Osteoblast (primary cell): ENCODE data around the gene EIF4E. TPM values are rescaled to one million over a fixed set of nuclear protein-coding genes. Genes with fewer than 3 reads are reported as not detected.
"Not testable (repeated sequence)": the region's sequence is repeated elsewhere in the genome, so short reads cannot be mapped to it uniquely, and the experiment has no call there.

Experiments
- DNase-seq: peaks from one replicate; pipeline ENCODE4 v3.0.0; 2011; ENCODE audit warnings: low spot score, mixed read lengths; ENCODE audit not compliant: insufficient read length; ENCODE audit errors: missing footprints
- H2AFZ ChIP-seq: 2 replicates; pipeline ENCODE4 v1.6.0; 2011; ENCODE audit warnings: mild to moderate bottlenecking, low read length
- H3K27ac ChIP-seq: 2 replicates; pipeline ENCODE4 v1.5.1; 2011; ENCODE audit warnings: mild to moderate bottlenecking, low read depth, low read length, moderate library complexity
- H3K27me3 ChIP-seq: 2 replicates; pipeline ENCODE4 v1.6.0; 2012; ENCODE audit warnings: mild to moderate bottlenecking, control low read depth, inconsistent platforms, low read length, moderate library complexity; ENCODE audit not compliant: insufficient read depth
- H3K36me3 ChIP-seq: 2 replicates; pipeline ENCODE4 v1.5.1; 2011; ENCODE audit warnings: mild to moderate bottlenecking, low read length, control low read depth, moderate library complexity; ENCODE audit not compliant: insufficient read depth
- H3K4me1 ChIP-seq: 2 replicates; pipeline ENCODE4 v1.5.1; 2011; ENCODE audit warnings: mild to moderate bottlenecking, low read length, control low read depth, moderate library complexity; ENCODE audit not compliant: insufficient read depth
- H3K4me2 ChIP-seq: 2 replicates; pipeline ENCODE4 v1.6.0; 2011; ENCODE audit warnings: mild to moderate bottlenecking, low read length; ENCODE audit not compliant: insufficient read depth
- H3K4me3 ChIP-seq: fragments of 200-600 bp; sonication (generic); 3 replicates; pipeline ENCODE4 v1.5.1; 2012; ENCODE audit warnings: mild to moderate bottlenecking, low read length, inconsistent platforms; ENCODE audit not compliant: insufficient read depth
- H3K79me2 ChIP-seq: 2 replicates; pipeline ENCODE4 v1.6.0; 2012; ENCODE audit warnings: mild to moderate bottlenecking, low read length, control low read depth, inconsistent platforms; ENCODE audit not compliant: insufficient read depth
- H3K9me3 ChIP-seq: 2 replicates; pipeline ENCODE4 v1.5.1; 2011; ENCODE audit warnings: low read depth, low read length, control low read depth
- H4K20me1 ChIP-seq: 2 replicates; pipeline ENCODE4 v1.6.0; 2012; ENCODE audit warnings: mild to moderate bottlenecking, low read length, control low read depth; ENCODE audit not compliant: insufficient read depth
- CTCF ChIP-seq: IDR thresholded peaks from 2 replicates; pipeline ENCODE4 v1.5.1; 2011; ENCODE audit warnings: mild to moderate bottlenecking, low read depth, low read length, moderate library complexity; ENCODE audit errors: extremely low read depth
- total RNA-seq: library from RNA; depleted of rRNA; stranded (reverse); fragments of >200 nt; gene quantifications from 2 replicates; pipeline ENCODE4 v1.2.3, GENCODE V29; 2012

EIF4E gene
- total RNA-seq, 1 donor, result 105 TPM

- Histone ChIP-seq H3K4me3 (no peak overlapping the region), H3K79me2 (no peaks in the 10 kb centered on the region), H3K36me3 (no peaks in the 10 kb centered on the region), H4K20me1 (no peaks in the 10 kb centered on the region), H3K27ac (no peak overlapping the region), H2AFZ (no peak overlapping the region), H3K4me1 (peaks cover 5% of the 10 kb centered on the region), H3K9me3 (no peaks in the 10 kb centered on the region), H3K27me3 (peaks cover 2% of the 10 kb centered on the region), H3K4me2 (no peak overlapping the region)
- no peak for TF ChIP-seq CTCF
- DNase-seq, result no peak
Measured at GRCh38 chr4:98850937-98851336, 78.0 kb downstream of the EIF4E start.

GRCh38 chr4:98848448-98848847 is 80.5 kb downstream of the EIF4E start:
- peak overlapping the region; percentile 15 for H2AFZ ChIP-seq

GRCh38 chr4:98845960-98846359 is 83.0 kb downstream of the EIF4E start:
- Histone ChIP-seq H3K4me1 (no peaks in the 10 kb centered on the region), H3K4me3 (no peak overlapping the region), H3K36me3 (no peaks in the 10 kb centered on the region), H3K27ac (no peak overlapping the region), H3K27me3 (no peaks in the 10 kb centered on the region), H3K9me3 (no peaks in the 10 kb centered on the region), H3K4me2 (no peak overlapping the region), H3K79me2 (no peaks in the 10 kb centered on the region), H2AFZ (no peak overlapping the region), H4K20me1 (no peaks in the 10 kb centered on the region)
- no peak for DNase-seq
- no peak for TF ChIP-seq CTCF

More at GRCh38 chr4:98848448-98848847, 80.5 kb downstream of the EIF4E start:
- TF ChIP-seq CTCF, result no peak
- H3K79me2 ChIP-seq, result no peaks in the 10 kb centered on the region
- H3K27me3 ChIP-seq, result no peaks in the 10 kb centered on the region
- H3K36me3 ChIP-seq, result no peaks in the 10 kb centered on the region
- peaks cover 5% of the 10 kb centered on the region for H3K4me1 ChIP-seq
- no peak for DNase-seq
- no peak overlapping the region for H3K4me3 ChIP-seq
- H4K20me1 ChIP-seq, result no peaks in the 10 kb centered on the region
- H3K27ac ChIP-seq, result no peak overlapping the region
- no peaks in the 10 kb centered on the region for H3K9me3 ChIP-seq
- no peak overlapping the region for H3K4me2 ChIP-seq

DNA sequence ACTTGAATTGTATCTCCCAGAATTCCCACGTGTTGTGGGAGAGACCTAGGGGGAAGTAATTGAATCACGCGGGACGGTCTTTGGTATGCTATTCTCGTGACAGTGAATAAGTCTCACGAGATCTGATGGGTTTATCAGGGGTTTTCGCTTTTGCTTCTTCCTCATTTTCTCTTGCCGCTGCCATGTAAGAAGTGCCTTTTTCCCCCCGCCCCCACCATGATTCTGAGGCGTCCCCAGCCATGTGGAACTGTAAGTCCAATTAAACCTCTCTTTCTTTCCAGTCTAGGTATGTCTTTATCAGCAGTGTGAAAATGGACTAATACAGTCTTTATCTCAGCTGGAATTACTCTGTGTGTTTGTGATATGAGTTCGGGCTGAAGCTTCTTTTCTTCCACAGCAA is 86.0 kb downstream of the EIF4E start:
- H3K4me3 ChIP-seq, H2AFZ ChIP-seq, H3K4me1 ChIP-seq, H4K20me1 ChIP-seq, H3K27ac ChIP-seq, H3K9me3 ChIP-seq, H3K36me3 ChIP-seq, H3K79me2 ChIP-seq, H3K4me2 ChIP-seq, DNase-seq, H3K27me3 ChIP-seq: not testable (repeated sequence)
